NK-92 (cell line): ENCODE data around the gene ZBTB21.
"Not testable (repeated sequence)": the region's sequence is repeated elsewhere in the genome, so short reads cannot be mapped to it uniquely, and the experiment has no call there.

Source experiments
- DNase-seq: peaks from one replicate; lab custom pipeline; 2025; ENCODE audit not compliant: unreplicated experiment; lab: John Stamatoyannopoulos, UW

ZBTB21 gene

DNA sequence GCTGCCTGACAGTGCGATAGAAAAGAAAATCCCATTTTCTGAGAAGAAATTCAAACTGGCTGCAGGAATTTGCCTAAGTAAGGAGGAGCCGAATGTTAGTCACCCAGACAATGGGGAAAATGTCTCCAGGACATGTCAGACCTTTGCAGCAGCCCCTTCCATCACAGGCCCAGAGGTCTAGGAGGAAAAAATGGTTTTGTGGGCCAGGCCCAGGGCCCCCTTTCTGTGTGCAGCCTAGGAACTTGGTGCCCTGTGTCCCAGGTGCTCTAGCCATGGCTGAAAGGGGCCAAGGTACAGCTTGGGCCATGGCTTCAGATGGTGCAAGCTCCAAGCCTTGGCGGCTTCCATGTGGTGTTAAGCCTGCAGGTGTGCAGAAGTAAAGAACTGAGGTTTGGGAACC lies 14.6 kb downstream of the ZBTB21 start:
- DNase-seq = no peak

- not testable (repeated sequence) for DNase-seq
Measured at GRCh38 chr21:41994613-41995012, 15.5 kb downstream of the ZBTB21 start.

DNA sequence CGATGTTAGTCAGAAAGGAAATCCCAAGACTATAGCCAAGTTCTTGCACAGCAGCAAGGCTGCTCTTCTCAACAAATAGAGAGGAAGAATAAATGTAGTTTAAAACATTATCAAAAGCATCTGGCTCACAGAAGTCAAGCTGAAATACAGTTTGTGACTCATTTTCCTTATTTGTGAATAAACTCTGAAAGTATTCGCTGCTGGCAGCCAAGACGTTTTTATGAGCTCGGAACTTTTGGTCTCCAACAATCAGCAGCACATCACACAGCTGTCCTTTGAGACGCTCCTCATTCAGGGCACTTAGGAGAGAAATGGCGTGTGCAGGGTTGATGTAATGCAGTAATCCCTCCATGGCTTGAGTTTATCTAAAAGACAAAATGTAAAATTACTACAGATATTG lies 16.4 kb downstream of the ZBTB21 start:
- no peak for DNase-seq

DNA sequence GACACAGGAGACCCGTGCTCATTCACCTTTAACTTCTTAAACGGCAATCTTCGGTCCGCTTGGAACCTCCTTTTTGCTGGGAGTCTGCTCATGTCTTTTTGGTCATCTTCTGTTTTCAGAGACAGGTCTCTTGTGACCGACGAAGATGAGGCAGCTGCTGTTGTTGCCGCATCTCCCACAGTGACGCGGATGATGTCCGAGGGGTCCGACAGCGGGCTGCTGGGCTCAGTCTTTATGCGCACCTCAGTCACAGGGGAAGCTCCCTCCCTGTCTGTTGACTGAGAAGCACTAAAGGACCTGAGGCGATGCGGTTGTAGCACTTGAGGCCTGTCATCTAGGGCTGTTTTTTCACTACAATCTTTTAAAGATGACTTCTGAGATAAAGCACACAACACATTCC lies 17.6 kb downstream of the ZBTB21 start:
- DNase-seq = no peak

DNA sequence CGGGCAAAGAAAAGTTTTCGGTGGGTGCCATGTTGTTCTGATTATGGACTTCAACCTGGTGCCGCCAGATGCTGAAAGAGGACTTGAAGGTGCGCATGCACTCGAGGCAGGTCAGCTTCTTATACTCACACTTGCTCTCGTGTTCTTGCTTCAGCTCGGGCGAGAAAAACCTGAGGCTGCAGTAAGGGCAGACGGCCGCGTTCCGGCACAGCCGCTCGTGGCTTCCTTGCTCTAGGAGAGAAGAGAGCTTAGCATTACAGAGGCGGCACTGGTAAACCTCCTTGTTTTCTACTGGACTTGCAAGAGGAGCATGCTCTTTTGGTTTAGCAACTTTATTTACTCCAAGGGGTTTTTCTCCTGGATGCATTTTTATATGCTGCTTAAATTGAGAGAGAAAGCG lies 18.5 kb downstream of the ZBTB21 start:
- no peak for DNase-seq

GRCh38 chr21:41989698-41990097 lies 20.5 kb downstream of the ZBTB21 start:
- DNase-seq = no peak

DNA sequence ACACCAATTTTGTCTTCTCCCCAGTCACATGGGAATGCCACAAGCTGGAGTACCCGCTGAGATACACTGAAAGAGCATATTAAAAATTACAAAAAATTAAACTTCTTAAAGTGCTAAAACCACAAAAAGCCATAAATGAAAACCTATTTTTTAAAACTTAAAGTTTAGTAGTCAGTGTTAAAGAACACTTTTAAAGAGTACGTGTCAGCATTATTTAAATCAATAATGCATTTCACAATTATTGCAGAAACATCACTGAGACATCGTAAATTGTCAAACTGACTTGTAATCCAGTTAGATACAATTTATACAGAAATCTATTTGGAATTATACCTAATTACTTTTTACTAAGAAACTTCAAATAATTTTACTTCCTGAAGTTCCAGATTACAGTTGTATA lies 22.9 kb downstream of the ZBTB21 start:
- no peak for DNase-seq

DNA sequence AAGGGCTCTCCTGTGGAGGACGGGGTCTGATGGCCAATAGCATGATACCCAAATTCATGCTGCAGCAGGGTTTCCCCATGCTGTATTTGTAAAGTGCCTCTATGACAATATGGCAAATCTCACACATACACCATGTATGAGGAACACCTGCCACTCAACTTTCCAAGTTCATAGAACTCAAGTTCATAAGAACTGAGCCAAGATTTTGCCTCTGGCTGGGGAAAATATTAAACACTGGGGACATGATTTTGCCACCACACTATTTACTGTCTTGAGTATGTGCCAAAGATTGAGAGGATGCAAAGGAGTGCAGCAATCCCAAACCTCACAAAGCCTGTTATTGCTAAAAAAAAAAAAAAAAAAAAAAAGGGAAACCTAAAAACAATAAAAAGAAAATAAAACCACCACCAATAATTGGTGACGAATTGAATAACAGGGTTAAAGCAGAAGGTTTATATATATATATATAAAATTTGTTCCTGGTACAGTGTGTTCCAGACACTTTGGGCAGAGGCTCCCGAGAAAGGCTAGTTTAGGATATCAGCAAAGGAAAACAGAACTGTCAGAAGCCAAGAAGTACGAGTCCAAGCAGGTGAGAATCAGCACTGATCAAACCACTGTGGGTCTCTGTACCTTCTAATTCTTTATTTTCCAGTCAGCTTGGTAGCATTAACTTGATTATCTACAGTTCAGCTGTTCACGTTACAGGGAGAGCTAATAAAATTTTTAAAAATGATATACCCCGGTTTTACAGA lies 24.3 kb downstream of the ZBTB21 start:
- no peak for DNase-seq

DNA sequence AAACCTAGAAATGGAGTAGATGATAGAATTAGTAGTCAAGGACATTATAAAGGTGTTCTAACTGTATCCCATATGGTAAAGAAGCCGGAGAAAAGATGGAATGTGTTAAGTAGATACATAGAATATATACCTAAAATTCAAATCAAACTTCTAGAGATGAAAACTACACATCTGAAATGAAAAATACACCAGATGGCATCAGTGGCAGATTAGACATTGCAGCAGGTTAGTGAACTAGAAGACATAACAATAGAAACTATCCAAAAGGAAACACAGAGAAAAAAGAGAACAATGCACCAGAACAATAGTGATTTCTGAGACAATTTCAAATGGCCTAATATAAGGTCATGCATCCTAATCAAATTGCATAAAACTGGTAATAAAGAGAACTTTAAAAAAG lies 26.9 kb downstream of the ZBTB21 start:
- no peak for DNase-seq

- no peak for DNase-seq
Measured at GRCh38 chr21:41980561-41980960, 29.6 kb downstream of the ZBTB21 start.

- DNase-seq = no peak
Measured at GRCh38 chr21:41979751-41980369, 30.3 kb downstream of the ZBTB21 start.

GRCh38 chr21:41979335-41979734 lies 30.8 kb downstream of the ZBTB21 start:
- DNase-seq = no peak

- no peak for DNase-seq
Measured at GRCh38 chr21:41977034-41977950, 32.9 kb downstream of the ZBTB21 start.

DNA sequence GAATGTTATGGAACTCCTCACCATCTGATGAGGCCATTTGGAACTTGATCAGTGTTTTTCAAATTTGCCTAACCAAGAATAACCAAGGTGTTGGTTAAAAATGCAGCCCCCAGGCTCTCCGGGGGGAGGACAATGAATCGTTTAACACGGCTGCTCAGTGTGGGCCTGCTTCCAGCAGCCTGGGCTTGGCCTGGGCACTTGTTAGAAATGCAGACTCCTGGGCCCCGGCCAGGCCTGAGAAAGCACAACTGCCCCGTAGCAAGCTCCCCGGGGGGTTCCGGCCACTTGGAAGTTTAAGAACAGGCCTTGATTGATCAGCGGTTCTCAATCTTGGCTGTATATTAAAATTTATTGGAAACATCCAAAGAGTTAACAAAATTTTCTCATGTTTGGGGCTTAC lies 33.5 kb downstream of the ZBTB21 start:
- DNase-seq = no peak

DNA sequence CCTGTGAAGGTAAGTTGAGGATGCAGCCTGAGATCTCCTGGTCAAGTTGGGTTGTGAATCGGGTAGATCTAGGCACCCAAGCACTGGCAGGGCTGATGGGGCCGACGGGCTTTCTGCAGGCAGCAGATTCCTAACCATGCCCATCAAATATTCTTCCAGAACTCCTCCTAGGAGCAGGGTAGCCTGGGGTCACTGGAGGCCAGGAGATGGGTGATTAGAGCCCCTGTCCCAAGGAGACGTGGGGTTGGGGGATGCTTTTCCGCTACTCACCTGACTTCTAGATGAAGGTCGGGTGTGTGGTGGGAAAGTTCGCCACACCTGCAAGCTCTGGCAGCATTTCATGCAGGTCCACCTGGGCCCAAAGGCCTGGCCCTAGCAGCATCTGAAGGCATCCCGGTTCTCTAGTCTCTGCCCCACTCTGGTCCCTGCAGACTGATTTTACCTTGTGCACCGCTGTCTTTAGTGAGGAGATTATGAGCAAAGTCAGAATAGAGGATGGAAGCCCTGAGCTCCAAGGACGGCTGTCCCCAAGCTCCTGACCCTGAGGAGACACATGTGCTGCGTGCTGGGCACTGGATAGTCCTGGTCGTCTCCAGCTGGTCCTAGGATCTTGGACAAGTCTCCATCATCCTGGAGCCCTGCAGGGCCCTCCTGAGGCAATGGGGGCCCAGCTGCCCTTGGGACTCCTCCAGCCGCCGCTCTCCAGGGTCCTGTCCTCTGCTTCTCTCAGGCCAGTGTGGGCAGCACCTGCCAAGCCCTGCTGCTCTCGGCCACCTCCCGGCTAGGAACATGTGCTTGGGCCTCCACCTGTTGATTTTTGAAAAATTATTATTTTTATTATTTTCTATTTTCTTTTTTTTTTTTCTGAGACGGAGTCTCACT lies 34.5 kb downstream of the ZBTB21 start:
- DNase-seq = no peak

GRCh38 chr21:41974752-41975053 lies 35.5 kb downstream of the ZBTB21 start:
- no peak for DNase-seq

DNA sequence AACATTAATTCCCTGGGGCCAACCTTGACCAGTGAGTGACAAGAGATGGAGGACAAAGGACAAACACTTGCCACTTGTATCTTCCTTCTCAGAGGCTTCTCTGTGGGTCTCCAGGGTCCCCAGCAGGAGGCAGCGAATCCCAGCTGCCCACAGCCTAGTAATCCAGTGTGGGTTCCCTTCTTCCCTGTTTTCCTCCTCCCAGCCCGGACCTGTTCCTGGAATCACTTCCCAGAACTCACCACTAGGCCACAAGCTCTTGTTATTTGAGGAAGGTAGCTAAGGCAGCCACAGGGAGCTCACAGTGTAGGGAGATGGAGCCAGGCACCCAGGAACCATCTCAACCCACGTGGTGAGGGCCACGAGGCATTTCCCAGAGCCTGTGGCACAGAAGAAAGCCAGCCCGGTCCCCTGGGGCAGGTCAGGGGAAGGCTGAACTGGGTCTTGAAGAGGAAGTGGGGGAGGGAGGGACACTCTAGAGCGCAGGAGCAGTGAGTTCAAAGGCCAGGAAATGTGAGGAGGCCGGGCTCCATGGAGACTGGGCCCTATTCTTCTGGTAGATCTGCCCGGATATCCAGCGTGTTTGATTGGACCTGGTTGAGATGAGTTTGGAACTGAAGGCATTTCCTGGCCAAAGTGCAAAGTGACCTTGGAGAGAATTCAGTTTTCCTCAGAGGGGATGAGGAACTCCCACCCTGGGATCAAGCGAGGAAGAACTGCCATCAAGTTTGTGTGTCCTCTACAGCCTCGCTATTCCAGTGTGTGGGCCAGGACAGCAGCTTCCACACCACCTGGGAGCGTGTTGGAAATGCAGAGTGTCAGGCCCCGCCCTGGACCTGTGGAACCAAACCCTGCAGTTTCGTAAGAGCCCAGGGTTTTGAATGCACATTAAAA lies 36.1 kb downstream of the ZBTB21 start:
- no peak for DNase-seq

- DNase-seq = no peak
Measured at GRCh38 chr21:41973427-41973831, 36.7 kb downstream of the ZBTB21 start.

DNA sequence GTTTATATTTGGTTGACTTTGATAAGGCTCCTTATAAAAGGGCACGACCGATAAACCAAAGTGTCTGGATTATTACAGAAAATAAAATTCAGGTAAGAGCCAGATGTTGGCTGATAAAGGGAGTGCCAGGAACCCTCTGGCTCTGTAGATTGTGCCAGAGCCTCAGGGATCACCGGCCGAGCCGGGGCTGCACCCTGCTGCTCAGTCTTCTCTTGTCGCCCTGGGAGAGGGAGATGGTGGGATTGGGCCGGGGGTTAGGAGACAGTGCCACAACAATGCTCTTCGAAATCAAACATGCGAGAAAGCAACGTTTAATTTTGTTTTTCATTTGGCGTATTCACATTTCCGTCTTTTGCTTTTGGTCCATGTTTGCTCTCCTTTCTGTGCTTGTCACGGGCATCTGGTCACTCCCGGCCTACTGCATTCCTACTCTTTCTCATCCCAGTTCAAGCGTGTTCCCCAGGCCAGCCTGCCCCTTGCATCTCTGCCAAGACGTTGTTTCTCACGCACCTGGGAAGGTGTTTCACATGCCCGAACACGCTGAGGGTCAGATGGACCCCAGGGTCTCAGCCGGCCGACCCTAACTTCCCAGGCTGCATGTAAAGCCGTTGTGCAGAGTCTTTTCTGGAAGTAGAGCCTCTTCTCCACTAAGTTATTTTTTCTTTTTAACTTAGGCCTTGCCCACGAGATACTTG lies 37.5 kb downstream of the ZBTB21 start:
- DNase-seq = no peak
